ENCODE results near the gene CDC42EP5. TPM values are rescaled to one million over a fixed set of nuclear protein-coding genes. Genes with fewer than 3 reads are reported as not detected.

The CDC42EP5 gene
- total RNA-seq, 1 donor from 2014 or later: not detected

GRCh38 chr19:54464630-54465425, 8.3 kb downstream of the CDC42EP5 start:
- H3K4me3 Mint-ChIP-seq: peak overlapping the region; percentile 84
- peaks cover 12% of the 10 kb centered on the region for H3K4me1 Mint-ChIP-seq (ENCODE audit: low read depth)
- H3K27ac Mint-ChIP-seq: peak overlapping the region; percentile 89
- peak; percentile 79 for DNase-seq (ENCODE audit: low spot score)
- intact Hi-C loops (cut with micrococcal nuclease): loop anchor here (1.0 to 10.0 kb wide), 12 partner anchors 8 to 1676 kb away; partner anchors contain the start of genes CCDC106, CDC42EP5, FIZ1 and KMT5C
- no peaks in the 10 kb centered on the region for H3K9me3 Mint-ChIP-seq
- H3K27me3 Mint-ChIP-seq (ENCODE audit: insufficient read depth): peaks cover 33% of the 10 kb centered on the region
- H3K36me3 Mint-ChIP-seq (ENCODE audit: low read depth): peaks cover 10% of the 10 kb centered on the region

DNA sequence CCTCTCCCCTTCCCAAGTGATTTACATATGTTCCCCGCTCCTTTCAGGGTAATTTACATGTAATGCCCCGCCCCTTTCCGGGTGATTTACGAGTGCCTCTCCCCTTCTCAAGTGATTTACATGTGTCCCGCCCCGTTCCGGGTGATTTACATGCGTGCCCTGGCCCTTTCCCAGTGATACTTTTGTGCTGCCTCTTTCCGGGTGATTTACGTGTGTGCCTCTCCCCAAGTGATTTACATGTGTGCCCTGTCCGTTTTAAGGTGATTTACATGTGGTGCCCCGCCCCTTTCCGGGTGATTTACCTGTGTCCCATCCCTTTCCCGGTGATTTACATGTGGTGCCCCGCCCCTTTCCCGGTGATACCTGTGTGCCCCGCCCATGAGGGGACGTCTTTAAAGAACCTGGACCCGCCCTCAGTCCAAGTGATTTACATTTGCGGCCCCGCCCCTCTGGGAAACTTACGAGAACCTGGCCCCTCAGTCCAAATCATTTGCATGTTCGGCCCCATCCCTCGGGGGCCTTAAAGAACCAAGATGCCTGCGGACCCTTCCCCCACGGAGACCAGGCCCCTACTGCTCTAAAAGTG, 9.0 kb downstream of the CDC42EP5 start:
- H3K27me3 Mint-ChIP-seq (ENCODE audit: insufficient read depth): peaks cover 26% of the 10 kb centered on the region
- intact Hi-C loops (cut with micrococcal nuclease): loop anchor here (1.0 to 10.0 kb wide), 12 partner anchors 9 to 1677 kb away; partner anchors contain the start of genes CCDC106, CDC42EP5, FIZ1 and KMT5C
- no peaks in the 10 kb centered on the region for H3K9me3 Mint-ChIP-seq

GRCh38 chr19:54463531-54464043, 9.5 kb downstream of the CDC42EP5 start, which contains the start of gene LENG9:
Gene LENG9, minus strand, starts transcription at chr19:54463778. Its CDS starts 252 bp downstream, at chr19:54463526.
- Mint-ChIP-seq H3K9me3 (no peaks in the 10 kb centered on the region), H3K27ac (peak within 1 kb of the TSS; percentile 89), H3K27me3 (ENCODE audit: insufficient read depth) (peaks cover 21% of the 10 kb centered on the region), H3K4me1 (ENCODE audit: low read depth) (peaks cover 25% of the 10 kb centered on the region), H3K36me3 (ENCODE audit: low read depth) (peaks cover 20% of the 10 kb centered on the region), H3K4me3 (peak within 1 kb of the TSS; percentile 84)
- intact Hi-C loops (cut with micrococcal nuclease): loop anchor here (1.0 to 10.0 kb wide), 17 partner anchors 10 to 1677 kb away; partner anchors contain the start of genes CCDC106, CDC42EP5, CNOT3 and FIZ1
- DNase-seq (ENCODE audit: low spot score): peak; percentile 96

More for the DNA sequence above, 9.0 kb downstream of the CDC42EP5 start:
- H3K36me3 Mint-ChIP-seq (ENCODE audit: low read depth): peaks cover 15% of the 10 kb centered on the region
- H3K4me3 Mint-ChIP-seq: peak overlapping the region; percentile 84
- peak overlapping the region; percentile 89 for H3K27ac Mint-ChIP-seq
- peaks cover 19% of the 10 kb centered on the region for H3K4me1 Mint-ChIP-seq (ENCODE audit: low read depth)
- DNase-seq (ENCODE audit: low spot score): peak; percentile 89

DNA sequence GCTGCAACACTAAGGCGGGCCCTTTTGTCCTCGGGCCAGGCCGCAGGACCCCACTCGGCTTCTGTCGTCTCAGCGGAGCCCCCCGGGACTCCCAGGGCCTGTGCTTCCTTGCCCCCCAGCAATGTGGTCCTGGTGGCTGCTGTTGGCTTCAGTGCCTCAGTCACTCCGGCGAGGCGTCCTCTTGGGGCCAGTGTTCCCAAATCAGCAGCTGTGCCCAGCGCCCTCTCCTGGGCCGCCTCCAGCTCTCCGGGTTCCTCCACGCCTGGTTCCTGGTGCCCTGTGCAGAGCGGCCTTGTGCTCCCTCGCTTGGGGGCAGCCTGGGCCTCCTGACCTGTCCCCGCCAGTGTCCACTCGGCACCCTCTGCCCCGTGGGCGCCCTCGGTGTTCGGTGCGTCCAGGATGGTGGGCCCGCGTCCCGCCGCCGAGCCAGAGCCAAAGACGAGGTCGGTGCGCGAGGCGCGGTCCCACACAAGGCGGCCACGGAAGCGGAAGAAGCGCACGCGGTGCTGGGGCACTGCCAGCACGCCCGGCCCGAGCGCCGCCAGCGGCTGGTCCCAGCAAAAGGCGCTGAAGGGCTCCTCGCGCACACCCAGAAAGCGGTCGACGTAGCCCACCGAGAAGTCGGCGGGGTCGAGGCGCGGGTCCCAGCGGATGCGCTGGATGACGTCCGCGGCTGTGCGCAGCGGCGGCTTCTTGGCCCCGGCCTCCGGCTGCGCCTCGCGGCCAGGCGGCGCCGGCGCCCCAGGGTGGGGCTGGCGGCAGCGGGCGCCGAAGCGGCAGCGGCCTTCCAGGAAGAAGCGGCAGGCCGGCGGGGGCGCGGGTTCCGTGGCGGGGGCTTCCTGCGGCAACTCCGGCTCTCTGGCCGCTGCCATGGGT, 10.2 kb downstream of the CDC42EP5 start:
- H3K36me3 Mint-ChIP-seq (ENCODE audit: low read depth): peaks cover 27% of the 10 kb centered on the region
- peak overlapping the region; percentile 74 for H3K4me3 Mint-ChIP-seq
- intact Hi-C loops (cut with micrococcal nuclease): loop anchor here (1.0 to 10.0 kb wide), 8 partner anchors 14 to 1268 kb away; partner anchors contain the start of genes CCDC106, CNOT3, KMT5C and LENG8
- peak; percentile 59 for DNase-seq (ENCODE audit: low spot score)
- H3K27me3 Mint-ChIP-seq (ENCODE audit: insufficient read depth): peaks cover 14% of the 10 kb centered on the region
- H3K9me3 Mint-ChIP-seq: no peaks in the 10 kb centered on the region
- H3K27ac Mint-ChIP-seq: no peak overlapping the region
- H3K4me1 Mint-ChIP-seq (ENCODE audit: low read depth): peaks cover 31% of the 10 kb centered on the region

DNA sequence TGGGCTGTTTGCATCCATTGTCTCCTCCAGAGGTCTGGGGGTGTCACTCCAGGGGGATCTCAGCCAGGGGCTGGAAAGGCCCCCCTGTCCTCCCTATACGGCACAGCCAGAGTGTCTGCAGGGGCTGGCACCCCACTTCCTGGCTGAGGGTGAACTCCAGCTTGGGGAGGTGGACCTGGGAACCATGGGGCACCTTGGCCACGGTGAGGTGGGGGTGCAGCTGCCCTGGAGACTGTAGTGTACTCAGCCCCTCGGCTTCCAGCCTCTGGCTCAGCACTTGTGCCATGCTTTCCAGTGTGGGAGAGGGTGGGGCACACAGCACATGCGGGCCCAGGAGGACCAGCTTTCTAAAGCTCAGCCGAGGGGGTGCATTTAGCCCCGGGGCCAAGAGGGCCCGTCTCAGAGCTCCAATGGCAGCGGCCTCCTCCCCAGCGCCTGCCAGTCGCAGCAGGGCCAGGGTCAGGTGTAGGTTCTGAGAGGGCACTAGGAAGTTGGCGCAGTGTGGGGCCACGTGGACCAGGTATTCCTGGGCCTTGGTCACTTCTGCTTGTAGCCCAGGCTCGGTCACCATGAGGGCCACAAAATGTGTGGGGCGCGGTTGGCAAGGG, 10.9 kb downstream of the CDC42EP5 start:
- Mint-ChIP-seq H3K9me3 (no peaks in the 10 kb centered on the region), H3K36me3 (ENCODE audit: low read depth) (peaks cover 31% of the 10 kb centered on the region), H3K4me1 (ENCODE audit: low read depth) (peaks cover 31% of the 10 kb centered on the region), H3K27ac (no peak overlapping the region), H3K27me3 (ENCODE audit: insufficient read depth) (peaks cover 9% of the 10 kb centered on the region), H3K4me3 (peak overlapping the region; percentile 74)
- DNase-seq (ENCODE audit: low spot score): no peak
- intact Hi-C loops (cut with micrococcal nuclease): loop anchor here (5.0 to 10.0 kb wide), 3 partner anchors 875 to 1267 kb away; partner anchors contain the start of genes CCDC106, KMT5C, ZNF580 and ZNF581

DNA sequence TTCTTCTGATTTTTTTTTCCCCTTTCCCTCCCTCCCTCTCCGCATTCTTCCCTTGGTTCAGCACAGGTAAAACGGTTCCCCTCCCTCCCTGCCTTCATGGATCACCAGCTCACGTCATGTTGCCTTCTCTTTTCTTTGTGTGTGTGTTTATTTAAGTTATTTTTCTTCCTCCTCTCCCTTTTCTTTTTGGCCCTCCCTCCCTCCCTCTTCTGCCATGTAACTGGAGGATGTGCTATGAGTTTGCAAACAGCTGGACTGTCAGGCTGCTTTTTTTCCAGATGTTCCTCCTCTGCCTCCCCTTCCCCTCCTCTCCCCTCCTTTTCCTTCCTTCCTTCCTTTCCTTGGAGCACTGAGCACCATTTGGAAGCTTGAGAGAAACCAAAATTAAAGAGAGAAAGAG, 11.5 kb downstream of the CDC42EP5 start:
- H3K27ac Mint-ChIP-seq: no peak overlapping the region
- H3K36me3 Mint-ChIP-seq (ENCODE audit: low read depth): peaks cover 31% of the 10 kb centered on the region
- H3K27me3 Mint-ChIP-seq (ENCODE audit: insufficient read depth): peaks cover 6% of the 10 kb centered on the region
- H3K4me3 Mint-ChIP-seq: peak overlapping the region; percentile 74
- peaks cover 31% of the 10 kb centered on the region for H3K4me1 Mint-ChIP-seq (ENCODE audit: low read depth)
- intact Hi-C loops (cut with micrococcal nuclease): loop anchor here (5.0 to 10.0 kb wide), 3 partner anchors 876 to 1267 kb away; partner anchors contain the start of genes CCDC106, KMT5C, ZNF580 and ZNF581
- no peak for DNase-seq (ENCODE audit: low spot score)
- no peaks in the 10 kb centered on the region for H3K9me3 Mint-ChIP-seq

- no peaks in the 10 kb centered on the region for H3K9me3 Mint-ChIP-seq
- H3K27me3 Mint-ChIP-seq (ENCODE audit: insufficient read depth): peaks cover 2% of the 10 kb centered on the region
- H3K4me3 Mint-ChIP-seq: peak overlapping the region; percentile 74
- H3K27ac Mint-ChIP-seq: no peak overlapping the region
- H3K36me3 Mint-ChIP-seq (ENCODE audit: low read depth): peaks cover 31% of the 10 kb centered on the region
- H3K4me1 Mint-ChIP-seq (ENCODE audit: low read depth): peaks cover 31% of the 10 kb centered on the region
- intact Hi-C loops (cut with micrococcal nuclease): loop anchor here (5.0 to 10.0 kb wide), 3 partner anchors 876 to 1266 kb away; partner anchors contain the start of genes CCDC106, KMT5C, ZNF580 and ZNF581
- no peak for DNase-seq (ENCODE audit: low spot score)
Observed at GRCh38 chr19:54461210-54461609, 11.9 kb downstream of the CDC42EP5 start.

- Mint-ChIP-seq H3K27ac (peak overlapping the region; percentile 63), H3K27me3 (ENCODE audit: insufficient read depth) (peaks cover 2% of the 10 kb centered on the region), H3K4me1 (ENCODE audit: low read depth) (peaks cover 31% of the 10 kb centered on the region), H3K9me3 (no peaks in the 10 kb centered on the region), H3K36me3 (ENCODE audit: low read depth) (peaks cover 33% of the 10 kb centered on the region), H3K4me3 (no peak overlapping the region)
- DNase-seq (ENCODE audit: low spot score): no peak
- intact Hi-C loops (cut with micrococcal nuclease): loop anchor here (5.0 to 10.0 kb wide), 3 partner anchors 877 to 1266 kb away; partner anchors contain the start of genes CCDC106, KMT5C, ZNF580 and ZNF581
Observed at GRCh38 chr19:54460230-54461005, 12.7 kb downstream of the CDC42EP5 start.

DNA sequence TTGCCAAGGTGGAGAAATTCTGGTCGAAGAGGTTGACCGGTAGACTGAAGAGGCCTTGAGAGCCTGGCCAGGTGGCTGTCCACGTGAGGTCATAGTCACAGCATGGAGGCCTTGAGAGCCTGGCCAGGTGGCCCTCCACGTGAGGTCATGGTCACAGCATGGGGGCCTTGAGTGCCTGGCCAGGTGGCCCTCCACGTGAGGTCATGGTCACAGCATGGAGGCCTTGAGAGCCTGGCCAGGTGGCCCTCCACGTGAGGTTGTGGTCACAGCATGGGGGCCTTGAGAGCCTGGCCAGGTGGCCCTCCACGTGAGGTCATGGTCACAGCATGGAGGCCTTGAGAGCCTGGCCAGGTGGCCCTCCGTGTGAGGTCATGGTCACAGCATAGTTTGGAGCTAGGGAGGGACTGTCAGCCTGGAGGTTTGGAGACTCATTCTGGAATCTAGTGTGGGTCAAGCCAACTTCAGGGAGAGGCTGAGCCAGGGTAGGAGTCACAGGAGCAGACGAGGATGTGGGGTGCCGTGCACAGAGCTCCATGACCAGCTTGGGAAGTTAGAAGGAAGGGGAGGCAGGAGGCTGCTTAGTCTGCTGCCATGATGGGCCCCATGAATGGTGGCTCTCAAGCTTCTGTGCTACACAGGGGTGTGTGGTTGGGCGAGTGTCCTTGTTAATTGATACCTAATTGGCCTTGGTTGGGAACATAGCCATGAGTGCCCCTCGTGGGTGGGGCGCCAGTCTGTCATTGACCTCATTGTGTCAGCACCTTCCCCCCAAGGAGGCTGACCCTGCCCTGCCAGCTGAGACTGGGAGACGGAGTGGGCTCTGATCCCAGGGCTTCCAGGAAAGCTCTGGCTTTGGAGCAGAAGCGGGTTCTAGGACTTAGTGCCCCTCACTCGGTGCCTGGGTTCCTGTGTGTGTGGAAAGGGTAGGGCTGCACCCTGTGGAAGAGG, 13.5 kb downstream of the CDC42EP5 start:
- Mint-ChIP-seq H3K27me3 (ENCODE audit: insufficient read depth) (no peaks in the 10 kb centered on the region), H3K4me1 (ENCODE audit: low read depth) (peaks cover 26% of the 10 kb centered on the region), H3K36me3 (ENCODE audit: low read depth) (peaks cover 39% of the 10 kb centered on the region), H3K9me3 (no peaks in the 10 kb centered on the region), H3K4me3 (peak overlapping the region; percentile 45), H3K27ac (peak overlapping the region; percentile 63)
- intact Hi-C loops (cut with micrococcal nuclease): loop anchor here (5.0 to 10.0 kb wide), 3 partner anchors 878 to 1265 kb away; partner anchors contain the start of genes CCDC106, KMT5C, ZNF580 and ZNF581
- DNase-seq (ENCODE audit: low spot score): no peak

GRCh38 chr19:54458648-54459281, 14.3 kb downstream of the CDC42EP5 start:
- intact Hi-C loops (cut with micrococcal nuclease): no loop called here
- no peaks in the 10 kb centered on the region for H3K9me3 Mint-ChIP-seq
- H3K27me3 Mint-ChIP-seq (ENCODE audit: insufficient read depth): no peaks in the 10 kb centered on the region
- no peak overlapping the region for H3K27ac Mint-ChIP-seq
- H3K36me3 Mint-ChIP-seq (ENCODE audit: low read depth): peaks cover 44% of the 10 kb centered on the region
- H3K4me1 Mint-ChIP-seq (ENCODE audit: low read depth): peaks cover 26% of the 10 kb centered on the region
- H3K4me3 Mint-ChIP-seq: no peak overlapping the region
- DNase-seq (ENCODE audit: low spot score): no peak

Measured in activated T-helper 1 cell treated with anti-CD3 and anti-CD28 coated beads, Interleukin-12 subunit alpha, Interleukin-12 subunit beta, Interleukin-2, Interleukin-4 antibody, amounts not matched to agents 30 ng/mL and 10 ng/mL and 1 ng/mL, durations not matched to agents 14 hours and 24 hours and 36 hours (primary cell).